GM12874 (cell line): ENCODE results near the gene FADS6.

Experiments used
- CTCF ChIP-seq: IDR thresholded peaks from 2 replicates; pipeline ENCODE4 v1.5.1; 2011; ENCODE audit warnings: low read depth, mild to moderate bottlenecking, control low read depth, low read length, moderate library complexity; ENCODE audit not compliant: insufficient read depth

FADS6 gene

GRCh38 chr17:74892974-74893911 lies at the start of gene FADS6:
FADS6 (minus strand) TSS chr17:74893633; CDS start chr17:74893595, 38 bp downstream.
- TF ChIP-seq CTCF: no peak

GRCh38 chr17:74941128-74941725 lies 47.8 kb upstream of the FADS6 start:
- no peak for TF ChIP-seq CTCF

- no peak for TF ChIP-seq CTCF
Observed at GRCh38 chr17:74939534-74939933, 46.1 kb upstream of the FADS6 start.

GRCh38 chr17:74938194-74938950 lies 44.9 kb upstream of the FADS6 start:
- no peak for TF ChIP-seq CTCF

GRCh38 chr17:74937064-74938051 lies 43.9 kb upstream of the FADS6 start:
- TF ChIP-seq CTCF: no peak

GRCh38 chr17:74936470-74936799 lies 43.0 kb upstream of the FADS6 start:
- TF ChIP-seq CTCF: no peak
